A204.1 (cell line): ENCODE results near the gene ATP8B3.

ENCODE experiments used
- FAIRE-seq: peaks from 2 replicates; lab custom pipeline; 2012; peaks lifted over from hg19 to GRCh38; lab: Jason Lieb, UNC

Gene ATP8B3, protein sequence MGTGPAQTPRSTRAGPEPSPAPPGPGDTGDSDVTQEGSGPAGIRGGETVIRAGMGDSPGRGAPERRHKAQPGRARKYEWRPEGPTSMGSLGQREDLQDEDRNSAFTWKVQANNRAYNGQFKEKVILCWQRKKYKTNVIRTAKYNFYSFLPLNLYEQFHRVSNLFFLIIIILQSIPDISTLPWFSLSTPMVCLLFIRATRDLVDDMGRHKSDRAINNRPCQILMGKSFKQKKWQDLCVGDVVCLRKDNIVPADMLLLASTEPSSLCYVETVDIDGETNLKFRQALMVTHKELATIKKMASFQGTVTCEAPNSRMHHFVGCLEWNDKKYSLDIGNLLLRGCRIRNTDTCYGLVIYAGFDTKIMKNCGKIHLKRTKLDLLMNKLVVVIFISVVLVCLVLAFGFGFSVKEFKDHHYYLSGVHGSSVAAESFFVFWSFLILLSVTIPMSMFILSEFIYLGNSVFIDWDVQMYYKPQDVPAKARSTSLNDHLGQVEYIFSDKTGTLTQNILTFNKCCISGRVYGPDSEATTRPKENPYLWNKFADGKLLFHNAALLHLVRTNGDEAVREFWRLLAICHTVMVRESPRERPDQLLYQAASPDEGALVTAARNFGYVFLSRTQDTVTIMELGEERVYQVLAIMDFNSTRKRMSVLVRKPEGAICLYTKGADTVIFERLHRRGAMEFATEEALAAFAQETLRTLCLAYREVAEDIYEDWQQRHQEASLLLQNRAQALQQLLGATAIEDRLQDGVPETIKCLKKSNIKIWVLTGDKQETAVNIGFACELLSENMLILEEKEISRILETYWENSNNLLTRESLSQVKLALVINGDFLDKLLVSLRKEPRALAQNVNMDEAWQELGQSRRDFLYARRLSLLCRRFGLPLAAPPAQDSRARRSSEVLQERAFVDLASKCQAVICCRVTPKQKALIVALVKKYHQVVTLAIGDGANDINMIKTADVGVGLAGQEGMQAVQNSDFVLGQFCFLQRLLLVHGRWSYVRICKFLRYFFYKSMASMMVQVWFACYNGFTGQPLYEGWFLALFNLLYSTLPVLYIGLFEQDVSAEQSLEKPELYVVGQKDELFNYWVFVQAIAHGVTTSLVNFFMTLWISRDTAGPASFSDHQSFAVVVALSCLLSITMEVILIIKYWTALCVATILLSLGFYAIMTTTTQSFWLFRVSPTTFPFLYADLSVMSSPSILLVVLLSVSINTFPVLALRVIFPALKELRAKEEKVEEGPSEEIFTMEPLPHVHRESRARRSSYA (N-terminal part only)

DNA sequence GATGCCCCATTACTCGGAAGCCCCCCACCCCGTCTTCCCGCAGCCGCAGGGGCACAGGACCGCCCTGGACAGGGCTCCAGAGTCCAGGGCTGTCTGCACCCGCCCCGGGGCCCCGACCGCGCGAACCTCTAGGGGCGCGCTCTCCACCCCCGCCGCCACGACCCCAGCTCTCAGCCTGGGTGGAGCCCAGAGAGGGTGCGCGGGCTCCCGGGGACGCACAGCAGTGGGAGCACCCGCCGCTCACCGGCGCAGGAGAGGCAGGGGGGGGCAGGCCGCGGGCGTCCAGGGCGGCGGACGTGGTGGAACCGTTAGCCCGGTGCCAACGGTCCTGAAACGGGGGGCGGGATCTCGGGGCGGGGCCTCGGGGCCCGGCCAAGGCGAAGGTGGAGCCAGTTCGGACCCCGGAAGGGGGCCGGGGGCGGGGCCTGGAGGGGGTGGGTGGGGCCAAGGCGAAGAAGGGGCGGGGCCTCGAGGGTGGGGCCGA, at the start of gene ATP8B3:
ATP8B3 (minus strand) TSS at position 335 of the 484 bp plus-strand sequence. CDS start 540 bp downstream, outside the sequence.
- FAIRE-seq, result no peak

DNA sequence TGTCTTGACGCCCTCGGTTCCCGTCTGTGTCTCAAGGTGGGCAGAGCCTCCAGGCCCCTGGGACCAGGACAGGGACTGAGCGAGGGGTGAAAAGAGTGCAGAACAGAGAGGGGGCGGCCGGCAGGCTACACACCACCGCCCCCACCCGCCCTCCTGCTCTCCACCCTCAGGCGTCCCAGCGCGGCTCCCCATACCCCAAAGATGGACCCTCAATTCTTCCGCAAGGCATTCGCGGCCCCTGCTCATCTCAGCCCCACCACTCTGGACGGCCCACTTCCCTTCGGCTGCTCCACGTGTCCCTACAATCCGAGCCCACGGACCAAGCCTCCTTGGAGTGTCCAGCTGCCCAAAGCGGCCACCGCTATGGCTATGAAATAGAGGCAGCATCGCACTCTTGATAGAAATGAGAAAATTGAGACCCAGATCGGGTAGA, 49.5 kb upstream of the ATP8B3 start:
- no peak for FAIRE-seq

DNA sequence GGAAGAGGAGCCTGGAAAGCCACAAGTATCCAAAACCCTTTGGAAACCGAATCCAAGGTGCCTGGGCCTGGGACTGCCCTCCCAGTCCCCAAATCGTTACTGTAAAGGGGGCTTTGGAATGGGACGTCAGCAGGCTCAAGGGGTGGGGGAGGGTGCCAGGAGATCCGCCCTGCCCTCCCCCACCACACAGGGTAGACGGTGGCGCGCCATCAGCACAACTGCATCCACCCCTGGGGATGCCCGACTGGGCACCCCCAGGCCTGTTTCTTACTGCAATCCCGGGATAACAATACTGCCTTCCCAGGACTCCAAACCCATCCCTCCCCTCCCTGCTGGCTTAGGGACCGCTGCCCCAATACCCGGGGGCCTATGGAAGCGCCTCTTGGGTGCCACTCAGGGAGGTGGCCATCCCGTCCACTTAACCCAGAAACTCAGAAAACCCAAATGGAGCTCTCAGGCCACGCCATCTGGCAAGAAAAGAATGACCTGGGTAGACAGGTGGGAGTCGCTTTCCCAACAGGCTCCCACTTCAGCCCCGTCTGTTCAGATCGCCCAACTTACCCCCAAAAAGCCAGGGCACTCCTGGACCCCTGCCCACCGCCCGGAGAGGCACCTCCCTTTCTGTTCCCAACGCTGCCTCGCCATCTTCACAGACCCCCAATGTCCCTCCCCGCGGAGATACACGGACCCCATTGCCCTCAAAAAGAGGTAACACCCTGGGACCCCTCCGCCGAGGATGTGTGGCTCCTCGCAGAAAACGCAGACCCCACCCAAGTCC, 48.9 kb upstream of the ATP8B3 start:
- no peak for FAIRE-seq

DNA sequence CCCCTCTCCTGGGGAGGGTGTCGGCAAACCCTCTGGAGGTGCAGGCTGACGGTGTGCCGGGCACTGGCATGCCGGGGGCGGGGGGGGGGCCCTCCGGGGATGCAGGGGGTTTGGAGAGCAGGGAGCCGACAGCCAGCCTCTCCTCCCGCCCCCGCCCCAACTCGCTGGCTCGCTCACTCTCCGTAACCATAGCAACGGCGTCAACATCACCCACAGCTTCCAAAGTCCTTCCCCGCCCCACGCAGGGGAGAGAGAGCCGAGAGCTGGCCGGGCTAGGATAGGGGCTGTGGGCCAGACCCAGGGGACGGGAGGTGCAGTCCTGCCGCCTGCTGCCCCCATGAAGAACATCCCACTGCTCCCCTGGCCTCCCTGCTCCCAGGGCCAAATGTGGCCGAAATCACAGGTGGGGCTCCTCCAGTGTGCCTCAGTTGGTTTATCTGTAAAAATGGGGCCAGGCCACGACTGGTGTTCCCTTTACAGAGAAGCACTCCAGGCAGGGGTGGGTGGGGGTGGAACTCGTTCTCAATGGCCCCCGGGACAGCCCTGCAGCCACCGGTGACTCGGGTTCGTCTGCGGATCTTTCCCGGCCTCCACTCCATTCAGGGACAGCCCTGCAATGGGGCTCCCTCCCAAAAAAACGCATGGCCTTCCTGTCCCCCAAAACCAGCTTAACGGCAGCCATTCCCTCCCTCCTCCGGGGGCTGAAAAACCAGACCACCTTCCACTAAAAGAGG, 48.1 kb upstream of the ATP8B3 start:
- no peak for FAIRE-seq

DNA sequence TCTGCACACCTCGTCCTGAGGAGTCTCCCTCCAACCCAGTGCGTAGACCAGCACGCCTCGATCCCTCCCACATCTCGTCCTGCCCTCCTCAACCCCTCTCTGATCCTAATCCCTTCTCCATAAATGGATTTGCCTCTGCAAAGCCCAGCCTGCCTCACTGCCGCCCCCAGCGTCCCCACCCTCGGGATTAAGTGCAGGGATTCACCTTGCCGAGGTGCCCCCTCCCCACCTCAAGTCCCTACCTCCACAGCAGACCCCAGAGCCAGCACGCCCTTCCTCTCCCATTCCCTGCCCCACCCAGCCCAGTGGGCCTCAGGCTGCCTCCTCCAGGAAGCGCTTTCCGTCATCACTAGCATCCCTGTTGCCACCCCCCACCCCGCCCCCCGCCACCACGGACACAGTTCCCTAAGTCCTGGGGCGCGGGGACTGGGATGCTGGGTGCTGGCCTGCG, 47.3 kb upstream of the ATP8B3 start:
- FAIRE-seq, result no peak

DNA sequence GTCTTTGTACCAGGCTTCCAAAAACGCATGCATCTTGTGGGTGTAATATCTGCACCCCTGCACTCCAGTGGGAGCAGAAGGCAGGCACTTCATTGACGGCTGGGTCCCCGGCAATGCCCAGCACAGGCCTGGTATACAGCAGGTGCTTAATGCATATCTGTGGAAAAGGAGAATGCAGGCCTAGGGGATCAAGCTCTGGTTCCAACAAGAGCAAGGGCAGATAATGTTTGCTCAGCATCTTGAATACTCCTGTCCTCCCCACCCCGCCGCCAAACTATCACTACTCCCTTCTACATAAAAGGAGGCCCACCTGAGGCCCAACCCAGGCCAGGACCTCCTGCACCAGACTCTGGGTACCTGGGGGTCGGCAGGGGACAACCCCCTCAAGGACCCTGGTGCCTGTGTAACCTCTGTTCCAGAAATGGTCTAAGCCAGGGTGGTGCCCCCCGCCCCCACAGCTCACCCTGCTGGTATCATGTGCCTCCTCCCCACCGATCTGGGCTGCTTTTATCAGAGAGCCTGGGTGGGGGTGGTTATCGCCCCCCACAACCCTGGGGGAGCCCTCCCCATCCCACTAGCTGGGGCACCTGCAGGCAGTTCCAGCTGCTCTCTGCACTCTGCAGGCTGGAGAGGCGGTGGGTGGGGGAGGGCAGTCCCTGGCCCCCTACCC, 46.5 kb upstream of the ATP8B3 start:
- FAIRE-seq, result no peak

DNA sequence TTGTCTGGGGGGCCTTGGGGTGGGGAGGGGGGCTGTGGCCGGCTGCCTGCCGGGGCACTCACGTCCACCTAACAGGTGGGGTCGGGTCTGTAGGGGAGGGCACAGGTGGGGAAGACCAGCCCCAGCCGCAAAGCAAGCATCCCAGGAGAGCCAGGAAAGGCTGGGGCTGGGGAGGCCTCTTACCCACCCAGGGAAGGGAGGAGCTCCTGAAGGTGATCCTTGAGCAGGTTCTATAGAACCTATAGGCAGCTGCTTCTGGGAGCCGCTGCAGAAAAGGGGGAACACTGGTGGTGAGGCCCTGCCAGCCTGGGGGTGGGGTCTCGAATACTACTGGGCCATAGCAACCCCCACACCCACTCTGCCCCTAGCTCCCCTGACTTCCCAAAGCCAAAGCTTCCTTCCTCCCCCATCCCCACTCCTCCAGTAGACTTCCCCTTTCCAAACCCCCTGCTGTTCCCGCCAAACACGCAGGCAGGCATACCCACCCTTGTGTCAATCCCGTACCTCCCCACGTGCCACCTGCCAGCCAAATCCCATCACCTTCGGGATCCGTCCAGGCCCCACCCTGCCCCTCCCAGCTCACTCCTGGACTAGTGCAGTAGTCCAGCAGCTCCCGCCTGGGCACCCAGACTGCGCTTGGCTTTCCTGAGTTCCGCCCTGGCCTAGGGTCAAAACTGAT, 45.7 kb upstream of the ATP8B3 start:
- no peak for FAIRE-seq

DNA sequence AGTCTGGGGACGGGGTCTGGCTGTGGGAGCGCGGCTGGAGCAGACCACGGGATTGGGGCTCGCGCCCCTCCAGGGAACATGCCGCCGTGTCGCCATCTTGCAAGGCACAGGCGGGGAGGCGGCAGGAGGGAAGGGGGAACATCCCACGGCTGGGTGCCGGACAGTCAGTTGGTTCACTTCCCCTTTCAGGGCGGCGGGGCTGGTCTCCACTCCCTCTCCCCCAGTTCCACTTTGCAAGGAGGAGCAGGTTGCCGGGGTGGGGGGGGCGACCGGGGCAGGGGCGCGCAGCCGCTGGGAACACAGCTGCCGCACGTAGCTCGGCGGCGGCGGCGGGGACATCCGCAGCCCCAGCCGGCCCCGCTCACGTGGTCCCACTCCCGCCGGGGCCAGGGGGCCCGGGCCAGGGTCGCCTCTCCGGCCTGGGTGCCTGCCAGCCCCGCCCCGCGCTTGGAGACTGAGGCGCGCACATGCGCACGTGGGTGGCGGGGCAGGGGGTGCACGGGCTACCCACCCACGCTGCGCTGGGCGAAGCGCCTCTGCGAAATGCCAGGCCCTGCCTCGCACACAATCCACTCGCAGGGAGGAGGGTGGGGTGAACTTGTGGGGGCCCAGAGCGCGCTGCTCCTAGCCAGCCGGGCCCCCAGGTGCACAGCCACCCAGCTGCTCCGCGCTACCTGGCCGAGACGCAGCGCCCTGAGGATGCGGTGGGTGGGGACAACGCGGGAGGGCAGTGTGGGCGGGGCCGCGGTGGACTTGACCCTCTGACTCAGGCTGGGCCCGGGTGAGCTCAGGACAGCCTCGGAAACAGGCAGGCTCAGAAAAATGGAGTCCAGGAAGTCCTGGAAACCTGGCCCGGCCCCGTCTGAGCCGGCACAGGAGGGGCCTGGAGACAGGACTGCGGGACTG, 44.9 kb upstream of the ATP8B3 start:
- no peak for FAIRE-seq

DNA sequence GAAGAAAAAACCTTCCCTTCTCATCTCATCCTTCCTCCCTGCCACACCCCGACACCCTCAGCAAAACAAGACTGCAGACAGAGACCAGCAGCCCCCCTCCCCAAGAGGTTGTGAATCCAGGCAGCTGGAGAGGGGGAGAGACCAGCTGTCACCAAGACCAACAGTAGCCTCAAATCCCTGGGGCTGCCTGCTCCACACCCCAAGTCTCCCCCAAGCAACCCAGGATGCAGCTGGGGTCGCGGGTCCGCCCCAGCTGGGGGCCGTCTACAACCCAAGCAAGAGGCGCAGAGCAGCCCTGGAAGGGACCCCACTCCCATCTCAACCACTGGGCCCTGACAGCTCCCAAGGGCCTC, 44.2 kb upstream of the ATP8B3 start:
- FAIRE-seq, result no peak

DNA sequence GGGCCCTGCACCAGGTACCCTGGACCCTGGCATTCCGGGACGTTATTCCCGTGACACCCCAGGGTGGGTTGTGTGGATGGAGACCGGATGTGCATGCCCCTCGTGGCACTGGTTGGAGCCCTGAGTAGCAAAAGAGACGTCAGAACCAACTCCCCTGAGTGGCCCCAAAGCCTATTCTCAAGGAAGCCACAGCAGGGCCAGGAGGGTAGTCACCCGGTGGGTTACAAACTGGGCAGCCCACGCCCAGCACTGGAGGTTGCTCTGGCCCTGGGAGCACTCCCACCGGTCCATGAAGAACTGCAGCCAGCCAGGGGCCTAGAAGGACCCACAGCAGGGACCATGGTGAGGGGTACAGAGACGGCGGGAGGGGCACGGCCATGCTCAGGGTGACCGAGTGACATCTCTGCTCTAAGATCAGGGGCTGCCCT, 43.8 kb upstream of the ATP8B3 start:
- no peak for FAIRE-seq

DNA sequence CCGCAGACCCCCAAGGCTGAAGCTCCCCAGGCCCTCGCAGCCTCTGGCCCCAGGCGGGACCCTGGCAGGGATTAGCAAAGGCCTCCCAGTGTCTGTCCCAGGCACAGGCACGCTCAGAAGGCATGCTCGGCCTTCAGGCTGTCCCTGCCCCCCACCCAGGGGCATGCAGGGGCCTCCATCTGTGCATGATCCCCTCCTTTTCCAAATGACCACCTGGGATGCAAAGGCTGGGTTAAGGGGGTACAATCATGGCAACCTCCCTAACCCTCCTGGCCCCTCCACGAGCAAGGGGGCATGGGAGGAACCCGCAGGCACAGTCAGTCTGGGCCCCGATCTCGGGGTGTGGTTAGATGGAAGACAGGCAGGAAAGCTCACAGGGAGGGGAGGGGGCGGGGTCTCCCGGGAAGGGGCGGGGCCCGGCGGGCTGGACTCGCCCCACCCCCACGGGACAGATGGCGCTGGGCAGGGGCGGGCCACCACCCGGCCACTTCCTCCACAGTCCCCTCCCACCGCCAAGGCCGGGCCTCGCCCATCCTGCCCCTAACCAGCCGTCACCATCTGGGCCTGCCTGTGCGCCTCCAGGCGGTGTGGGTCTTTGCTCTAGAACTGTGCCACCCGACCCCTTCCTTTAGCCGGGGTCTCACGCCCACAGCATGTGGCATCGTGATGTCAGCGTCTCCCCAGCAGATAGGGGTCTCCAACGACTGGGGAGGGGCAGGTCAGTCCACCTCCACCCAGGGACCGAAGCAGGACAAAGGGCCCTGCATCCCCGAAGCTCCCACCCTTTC, 43.2 kb upstream of the ATP8B3 start:
- FAIRE-seq, result no peak

DNA sequence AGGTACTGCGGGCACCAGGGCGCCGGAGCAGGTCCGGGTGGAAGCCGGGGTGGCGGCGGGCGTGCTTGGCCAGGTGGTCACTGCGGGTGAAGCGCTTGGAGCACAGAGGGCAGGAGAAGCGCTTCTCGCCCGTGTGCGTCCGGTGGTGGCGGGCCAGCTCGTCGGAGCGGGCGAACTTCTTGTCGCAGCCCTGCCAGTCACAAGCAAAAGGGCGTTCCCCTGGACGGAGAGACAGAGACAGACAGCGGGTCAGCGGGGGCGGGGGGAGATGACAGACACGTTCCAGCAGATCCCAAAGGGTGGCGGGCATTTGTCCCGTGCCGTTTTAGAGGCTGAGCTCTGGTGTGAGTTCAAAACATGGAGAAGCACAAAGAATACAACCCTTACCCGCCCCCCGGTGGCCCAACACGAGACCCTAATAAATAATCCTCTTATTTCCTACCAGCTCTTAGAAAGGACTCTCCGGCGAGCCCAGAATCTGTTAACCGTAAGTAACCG, 42.5 kb upstream of the ATP8B3 start:
- FAIRE-seq, result no peak

DNA sequence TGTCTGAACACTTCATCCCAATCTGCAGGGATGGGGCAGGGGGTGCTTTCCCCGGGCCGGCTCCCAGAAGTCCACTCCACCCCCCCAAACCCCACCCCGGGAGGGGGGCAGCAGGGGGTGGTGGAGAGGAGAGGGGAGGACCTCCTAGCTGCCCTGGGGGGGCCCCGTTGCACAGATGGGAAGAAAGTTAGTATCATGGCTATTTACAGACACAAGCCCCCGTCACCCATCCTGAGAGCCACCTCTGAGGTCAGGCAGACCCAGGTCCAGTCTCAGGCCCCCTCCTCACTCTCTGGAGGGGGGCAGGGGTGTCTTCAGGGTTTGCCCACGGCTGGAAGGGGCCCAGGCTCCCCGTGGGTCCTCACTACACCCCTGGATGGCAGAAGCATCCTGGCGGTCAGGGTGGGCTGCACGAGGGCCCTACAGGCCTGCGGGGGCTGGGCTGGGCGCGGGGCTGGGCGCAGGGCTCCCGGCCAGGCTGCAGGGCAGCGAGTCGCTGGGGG, 42.0 kb upstream of the ATP8B3 start:
- no peak for FAIRE-seq

DNA sequence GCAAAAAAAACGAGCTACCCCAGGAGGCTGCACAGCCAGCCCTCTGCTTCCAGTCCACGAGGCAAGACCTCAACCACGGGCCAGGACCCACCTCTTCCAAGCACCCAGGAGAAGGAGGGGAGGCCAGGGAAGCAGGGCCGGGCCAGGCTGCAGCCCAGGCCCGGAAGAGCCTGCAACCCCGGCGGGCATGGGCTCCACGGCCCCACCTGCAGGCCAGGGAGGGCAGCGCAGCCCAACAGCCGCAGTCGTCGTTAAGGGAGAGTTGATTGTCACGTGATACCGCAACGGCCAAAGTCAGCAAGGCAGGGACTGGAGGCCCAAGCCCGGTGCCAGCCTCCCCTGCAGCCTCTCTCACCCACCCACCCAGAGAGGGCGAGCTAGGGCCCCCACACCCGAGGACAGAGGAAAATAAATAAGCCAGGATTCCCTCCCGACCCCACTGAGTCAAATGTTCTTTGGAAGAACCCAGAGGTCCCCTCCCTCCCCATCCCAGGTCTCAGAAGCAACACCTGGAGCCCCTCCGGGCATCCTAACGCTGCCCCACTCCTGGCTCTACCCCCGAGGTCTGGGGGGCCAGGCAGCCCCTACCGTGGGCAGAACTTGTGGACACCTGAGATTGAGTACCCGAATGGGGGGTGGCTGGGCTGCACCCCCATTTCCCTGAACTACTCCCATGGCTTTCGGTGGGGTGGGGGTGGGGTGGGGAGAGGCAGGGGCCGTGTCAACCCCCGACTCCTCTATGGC, 41.4 kb upstream of the ATP8B3 start:
- peak; percentile 53 for FAIRE-seq

DNA sequence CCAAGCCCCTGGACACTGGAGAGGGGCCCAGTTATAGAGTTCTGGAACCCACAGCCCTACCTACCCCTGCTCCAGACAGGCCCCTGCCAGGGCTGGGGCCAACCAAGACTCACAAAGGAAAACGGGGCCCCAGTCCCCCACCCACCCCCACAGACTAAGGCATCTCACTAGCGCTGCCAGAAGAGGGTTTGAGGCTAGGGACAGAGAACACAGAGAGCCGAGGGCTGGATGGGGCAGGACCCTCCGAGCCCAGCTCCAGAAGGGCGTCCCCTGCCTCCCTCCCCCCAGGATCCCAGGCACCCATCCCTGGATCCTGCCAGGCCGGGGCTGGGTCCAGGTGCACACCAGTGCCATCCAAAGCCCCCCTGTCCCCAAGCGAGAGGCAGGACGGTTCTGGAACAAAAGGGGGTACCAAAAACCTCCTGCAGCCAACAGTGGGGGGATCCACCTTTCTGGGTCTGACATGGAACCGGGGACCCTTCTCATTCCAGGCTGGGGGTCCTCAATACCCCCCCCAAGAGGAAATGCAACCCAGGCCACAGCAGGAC, 40.6 kb upstream of the ATP8B3 start:
- no peak for FAIRE-seq
